Natural killer cell treated with Interleukin-12 subunit alpha and Interleukin-12 subunit beta and Interleukin-15 and Interleukin-18, amount 100 ng/mL, for 72 hours (primary cell): ENCODE measurements around the gene BFSP2. TPM values are rescaled to one million over a fixed set of nuclear protein-coding genes. Genes with fewer than 3 reads are reported as not detected.

Experiments
- ATAC-seq, 2 donors: fragments of 150-1000 bp; cut with Tn5 transposase in 1 of 2; sonication (Bioruptor Pico), chemical (Tn5 transposase) in 1 of 2; 2 replicates each; pipeline ENCODE4 v1.10.0; 2021
- DNase-seq: peaks from one replicate; pipeline ENCODE4 v3.0.0; 2022; ENCODE audit warnings: low spot score
- H3K27ac Mint-ChIP-seq, 2 donors: 1 replicate in 1 of 2; 2 replicates in 1 of 2; pipeline ENCODE4 v1.8.0; 2022; ENCODE audit warnings: mixed read lengths in 2 of 2, mild to moderate bottlenecking in 1 of 2, moderate library complexity in 1 of 2
- H3K27me3 Mint-ChIP-seq, 2 donors: 1 replicate in 1 of 2; 2 replicates in 1 of 2; pipeline ENCODE4 v1.8.0; 2022; ENCODE audit warnings: mixed read lengths in 2 of 2
- H3K36me3 Mint-ChIP-seq: one replicate; pipeline ENCODE4 v1.8.0; 2022; ENCODE audit warnings: mixed read lengths
- H3K4me1 Mint-ChIP-seq, 2 donors: 1 replicate in 1 of 2; 2 replicates in 1 of 2; pipeline ENCODE4 v1.8.0; 2022; ENCODE audit warnings: low read depth in 2 of 2, mixed read lengths in 2 of 2, mild to moderate bottlenecking in 1 of 2
- H3K4me3 Mint-ChIP-seq: one replicate; pipeline ENCODE4 v1.8.0; 2022; ENCODE audit warnings: mixed read lengths
- H3K9me3 Mint-ChIP-seq: 2 replicates; pipeline ENCODE4 v1.8.0; 2022; ENCODE audit warnings: mixed read lengths
- total RNA-seq, 2 donors: library from RNA; stranded (reverse); gene quantifications; one replicate each; pipeline ENCODE4 v1.2.3, GENCODE V29; 2022

BFSP2 gene
- total RNA-seq, 2 donors from 2014 or later: not detected

DNA sequence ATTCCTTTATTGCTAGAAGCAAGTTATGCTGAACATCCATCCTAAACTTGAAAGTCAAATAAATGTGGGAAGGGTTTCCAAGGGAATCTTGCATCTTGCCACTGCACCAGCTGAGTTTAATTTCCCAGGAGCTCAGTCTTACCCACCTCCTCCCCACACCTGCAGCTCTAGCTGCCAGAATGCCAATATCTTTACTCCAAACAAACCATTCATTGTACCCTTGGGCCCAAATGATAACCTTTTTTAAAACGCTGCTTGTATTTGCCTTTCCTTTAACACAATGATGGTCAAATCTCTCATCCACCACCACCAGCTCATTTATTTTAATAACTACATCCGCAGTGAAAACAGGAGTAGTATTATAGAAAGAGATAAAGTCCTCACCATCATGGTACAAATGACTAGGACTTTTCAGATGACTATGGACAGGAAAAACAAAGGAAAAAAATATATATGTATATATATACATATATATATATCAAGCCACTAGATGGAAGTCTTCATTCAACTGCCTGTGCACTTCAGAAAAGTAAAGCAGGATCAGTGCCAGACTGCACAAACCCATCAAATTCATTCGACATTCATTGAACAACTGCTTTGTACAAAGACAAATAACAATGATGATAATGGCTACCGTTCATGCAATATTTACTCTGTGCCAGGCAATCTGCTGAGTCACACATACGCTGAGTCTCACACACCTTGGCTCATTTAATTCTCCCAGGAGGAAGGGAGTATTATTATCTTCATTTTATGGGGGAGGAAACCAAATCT lies 44.0 kb downstream of the BFSP2 start:
- Mint-ChIP-seq H3K9me3 (peaks cover 7% of the 10 kb centered on the region), H3K4me1 (peaks cover 19 to 39% of the 10 kb centered on the region in 2 donors), H3K27me3 (peaks cover 0 to 3% of the 10 kb centered on the region in 2 donors), H3K4me3 (peak overlapping the region; percentile 25), H3K36me3 (peaks cover 7% of the 10 kb centered on the region), H3K27ac (peak overlapping the region in 1 of 2 donors; percentile 79)
- ATAC-seq: no peak
- no peak for DNase-seq

GRCh38 chr3:133444423-133444774 lies 44.5 kb downstream of the BFSP2 start:
- DNase-seq (no peak), ATAC-seq (no peak)
- Mint-ChIP-seq H3K4me3 (peak overlapping the region; percentile 25), H3K27ac (peak overlapping the region in 1 of 2 donors; percentile 79), H3K36me3 (peaks cover 6% of the 10 kb centered on the region), H3K4me1 (peaks cover 19 to 42% of the 10 kb centered on the region in 2 donors), H3K9me3 (peaks cover 7% of the 10 kb centered on the region), H3K27me3 (peaks cover 0 to 3% of the 10 kb centered on the region in 2 donors)

DNA sequence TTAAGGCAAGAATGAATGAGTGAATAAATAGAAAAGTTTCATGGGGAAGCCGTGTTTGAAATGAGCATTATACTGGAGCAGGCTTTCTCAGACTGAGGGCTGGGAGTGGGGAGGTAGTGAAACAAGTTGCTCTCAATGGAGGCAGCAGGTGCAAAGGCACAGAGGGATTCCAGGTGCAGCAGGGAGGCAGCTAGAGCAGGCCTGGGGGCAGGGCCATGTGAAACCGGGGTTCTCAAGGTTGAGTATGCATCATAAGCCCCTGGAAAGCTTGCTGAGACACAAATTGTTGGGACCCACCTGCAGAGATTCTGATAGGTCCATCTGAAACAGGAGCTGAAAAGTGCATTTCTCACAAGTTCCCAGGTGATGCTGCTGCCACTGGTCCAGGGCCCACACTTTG lies 45.3 kb downstream of the BFSP2 start:
- H3K27ac Mint-ChIP-seq: peak overlapping the region in 1 of 2 donors; percentile 79
- ATAC-seq (no peak), DNase-seq (no peak)
- no peaks in the 10 kb centered on the region for H3K36me3 Mint-ChIP-seq
- H3K4me1 Mint-ChIP-seq: peaks cover 22 to 49% of the 10 kb centered on the region in 2 donors
- H3K9me3 Mint-ChIP-seq: peaks cover 3% of the 10 kb centered on the region
- no peak overlapping the region for H3K4me3 Mint-ChIP-seq
- peaks cover 0 to 3% of the 10 kb centered on the region in 2 donors for H3K27me3 Mint-ChIP-seq

GRCh38 chr3:133447750-133448477 lies 48.1 kb downstream of the BFSP2 start:
- ATAC-seq: no peak
- peaks cover 7 to 34% of the 10 kb centered on the region in 2 donors for H3K4me1 Mint-ChIP-seq
- peak overlapping the region; percentile 67 for H3K4me3 Mint-ChIP-seq
- no peaks in the 10 kb centered on the region for H3K9me3 Mint-ChIP-seq
- no peaks in the 10 kb centered on the region for H3K36me3 Mint-ChIP-seq
- H3K27me3 Mint-ChIP-seq: peaks cover 0 to 3% of the 10 kb centered on the region in 2 donors
- H3K27ac Mint-ChIP-seq: peak overlapping the region in 1 of 2 donors; percentile 75
- DNase-seq: no peak

DNA sequence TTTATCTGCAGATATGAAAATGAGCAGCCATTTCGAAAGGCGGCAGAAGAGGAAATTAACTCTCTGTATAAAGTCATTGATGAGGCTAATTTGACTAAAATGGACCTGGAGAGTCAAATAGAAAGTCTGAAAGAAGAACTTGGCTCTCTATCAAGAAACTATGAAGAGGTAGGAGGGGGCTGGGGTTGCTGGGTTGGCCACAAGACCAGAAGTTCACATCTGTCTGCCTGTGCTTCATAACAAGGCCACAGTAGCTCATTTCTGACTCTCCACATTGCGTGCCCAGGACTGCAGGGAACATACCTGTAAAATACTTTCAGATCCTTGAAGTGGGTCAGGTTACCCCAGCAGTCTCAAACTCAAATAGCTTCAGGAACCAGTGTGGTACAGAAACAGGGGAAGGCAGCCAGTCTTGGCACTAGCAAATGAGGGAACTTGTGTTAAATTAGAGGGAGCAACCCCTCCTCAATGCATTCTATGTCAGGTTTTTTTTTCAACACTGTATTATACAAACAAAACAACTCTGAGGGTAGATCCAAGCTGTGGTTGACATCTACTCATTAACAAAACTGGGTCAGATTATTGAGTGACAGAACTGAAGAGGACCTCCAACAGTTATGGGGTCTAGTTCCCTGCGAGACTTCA lies 48.7 kb downstream of the BFSP2 start:
- Mint-ChIP-seq H3K9me3 (no peaks in the 10 kb centered on the region), H3K27me3 (peaks cover 0 to 6% of the 10 kb centered on the region in 2 donors), H3K36me3 (no peaks in the 10 kb centered on the region), H3K27ac (peak overlapping the region in 1 of 2 donors; percentile 75), H3K4me1 (peaks cover 7 to 27% of the 10 kb centered on the region in 2 donors), H3K4me3 (peak overlapping the region; percentile 67)
- peak; percentile 64 to 90 for ATAC-seq
- DNase-seq: no peak

- Mint-ChIP-seq H3K4me3 (no peak overlapping the region), H3K27me3 (peaks cover 0 to 6% of the 10 kb centered on the region in 2 donors), H3K9me3 (no peaks in the 10 kb centered on the region), H3K36me3 (no peaks in the 10 kb centered on the region), H3K27ac (no peak overlapping the region), H3K4me1 (peaks cover 7 to 20% of the 10 kb centered on the region in 2 donors)
- DNase-seq (no peak), ATAC-seq (no peak)
These were observed 51.5 kb downstream of the BFSP2 start for GRCh38 chr3:133451309-133451708.

GRCh38 chr3:133452641-133453319 lies 52.9 kb downstream of the BFSP2 start:
- Mint-ChIP-seq H3K36me3 (no peaks in the 10 kb centered on the region), H3K9me3 (no peaks in the 10 kb centered on the region), H3K4me3 (no peak overlapping the region), H3K4me1 (peaks cover 7 to 20% of the 10 kb centered on the region in 2 donors), H3K27ac (no peak overlapping the region), H3K27me3 (peaks cover 0 to 6% of the 10 kb centered on the region in 2 donors)
- ATAC-seq (no peak), DNase-seq (no peak)

DNA sequence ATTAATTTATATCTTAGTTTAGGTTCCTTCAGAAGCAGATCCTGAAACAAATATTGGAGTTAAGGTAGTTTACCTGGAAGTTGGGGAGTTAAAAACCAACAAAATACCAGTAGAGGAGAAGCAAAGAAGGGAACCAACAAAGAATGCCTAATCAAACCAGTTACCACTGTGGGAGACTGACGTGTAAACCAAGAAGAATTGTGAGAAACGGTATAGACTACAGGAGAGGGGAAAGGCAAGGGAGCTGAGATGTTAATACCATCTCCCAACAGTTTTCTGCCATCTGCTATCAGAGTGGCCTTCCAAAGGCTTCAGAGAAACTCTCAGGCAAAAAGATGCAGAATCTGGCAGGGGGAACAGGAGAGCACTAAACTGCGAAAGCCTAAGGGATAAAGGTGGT lies 53.5 kb downstream of the BFSP2 start:
- no peak for DNase-seq
- Mint-ChIP-seq H3K36me3 (no peaks in the 10 kb centered on the region), H3K4me3 (no peak overlapping the region), H3K27ac (no peak overlapping the region), H3K4me1 (peaks cover 6 to 17% of the 10 kb centered on the region in 2 donors), H3K9me3 (no peaks in the 10 kb centered on the region), H3K27me3 (peaks cover 0 to 6% of the 10 kb centered on the region in 2 donors)
- ATAC-seq: no peak

DNA sequence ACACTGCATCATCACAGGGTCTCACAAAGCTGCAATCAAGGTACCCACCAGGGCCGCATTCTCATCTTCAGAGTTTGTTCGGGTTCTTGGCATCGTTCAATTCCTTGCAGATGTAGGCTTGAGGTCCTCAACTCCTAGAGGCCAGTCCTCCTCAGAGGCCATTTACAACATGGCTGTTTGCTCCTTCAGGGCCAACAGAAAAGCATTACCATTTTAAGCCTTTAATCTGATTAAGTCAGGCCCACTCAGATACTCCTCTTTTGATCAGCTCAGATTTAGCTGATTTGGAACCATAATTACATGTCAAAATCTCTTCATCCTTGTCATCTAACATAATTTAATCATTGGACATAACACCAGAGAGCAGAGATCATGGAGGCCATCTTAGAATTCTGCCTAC lies 55.4 kb downstream of the BFSP2 start:
- Mint-ChIP-seq H3K27me3 (peaks cover 0 to 7% of the 10 kb centered on the region in 2 donors), H3K4me3 (no peak overlapping the region), H3K9me3 (no peaks in the 10 kb centered on the region), H3K27ac (no peak overlapping the region), H3K4me1 (peaks cover 0 to under 1% of the 10 kb centered on the region in 2 donors), H3K36me3 (no peaks in the 10 kb centered on the region)
- ATAC-seq (no peak), DNase-seq (no peak)

- Mint-ChIP-seq H3K36me3 (no peaks in the 10 kb centered on the region), H3K4me1 (no peaks in the 10 kb centered on the region), H3K4me3 (no peak overlapping the region), H3K9me3 (no peaks in the 10 kb centered on the region), H3K27ac (no peak overlapping the region), H3K27me3 (peaks cover 0 to 7% of the 10 kb centered on the region in 2 donors)
- DNase-seq (no peak), ATAC-seq (no peak)
These were observed 56.1 kb downstream of the BFSP2 start for GRCh38 chr3:133455960-133456359.

GRCh38 chr3:133457025-133457424 lies 57.2 kb downstream of the BFSP2 start:
- DNase-seq (no peak), ATAC-seq (no peak)
- Mint-ChIP-seq H3K27me3 (peaks cover 0 to 7% of the 10 kb centered on the region in 2 donors), H3K9me3 (no peaks in the 10 kb centered on the region), H3K4me3 (no peak overlapping the region), H3K27ac (no peak overlapping the region), H3K36me3 (no peaks in the 10 kb centered on the region), H3K4me1 (no peaks in the 10 kb centered on the region)

- Mint-ChIP-seq H3K4me3 (no peak overlapping the region), H3K27me3 (peaks cover 0 to 7% of the 10 kb centered on the region in 2 donors), H3K36me3 (no peaks in the 10 kb centered on the region), H3K27ac (no peak overlapping the region), H3K9me3 (no peaks in the 10 kb centered on the region), H3K4me1 (no peaks in the 10 kb centered on the region)
- ATAC-seq: no peak
- no peak for DNase-seq
These were observed 57.7 kb downstream of the BFSP2 start for GRCh38 chr3:133457465-133458067.

DNA sequence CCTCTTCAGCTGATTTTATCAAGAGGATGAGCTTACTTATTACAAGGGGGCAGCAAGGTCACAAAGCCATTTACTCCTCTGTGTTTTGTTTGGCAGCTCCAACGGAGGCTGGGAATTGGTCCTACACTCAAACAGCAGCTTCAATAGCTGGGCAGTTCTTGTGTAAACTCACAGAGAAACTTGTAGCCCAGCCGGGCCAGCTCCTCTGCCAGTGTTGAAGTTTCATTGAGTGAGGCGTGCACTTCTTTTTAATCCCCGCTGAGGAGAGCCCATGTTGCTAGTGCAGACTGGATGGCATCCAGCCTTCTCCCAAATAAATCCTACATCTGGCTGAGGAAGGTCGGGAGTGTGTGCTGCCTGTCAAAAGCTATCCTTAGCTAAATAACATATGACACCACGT lies 59.5 kb downstream of the BFSP2 start:
- Mint-ChIP-seq H3K4me3 (no peak overlapping the region), H3K27me3 (peaks cover 6 to 9% of the 10 kb centered on the region in 2 donors), H3K4me1 (no peaks in the 10 kb centered on the region), H3K36me3 (no peaks in the 10 kb centered on the region), H3K27ac (no peak overlapping the region), H3K9me3 (no peaks in the 10 kb centered on the region)
- DNase-seq (no peak), ATAC-seq (no peak)
